ENCODE data around the gene NMU.

GRCh38 chr4:55681430-55681829 is 45.3 kb upstream of the NMU start:
- no peak for TF ChIP-seq CTCF (IDR thresholded peaks at IDR 0.05; ENCODE audit: low read length)
- TF ChIP-seq EZH2 (optimal IDR thresholded peaks at IDR 0.05; ENCODE audit: low read depth, low read length), result no peak

Measured in MM.1S (cell line).